Skin epidermis (tissue), 12 donors: Measurements from ENCODE around the gene OR10J4.
"Not testable (repeated sequence)": the region's sequence is repeated elsewhere in the genome, so short reads cannot be mapped to it uniquely, and the experiment has no call there.

Experiments
- H3K27ac ChIP-seq, 21 experiments: fragments of 200-600 bp; sonication (generic) in 11 of 21; one replicate each; pipeline ENCODE4 v1.5.0; 2020; ENCODE audit warnings: mild to moderate bottlenecking in 3 of 21, inconsistent platforms in 2 of 21, moderate library complexity in 2 of 21
- H3K4me3 ChIP-seq, 7 experiments: fragments of 200-600 bp; sonication (generic) in 2 of 7; one replicate each; pipeline ENCODE4 v1.5.0; 2020; ENCODE audit warnings: inconsistent platforms in 2 of 7, mild to moderate bottlenecking in 2 of 7, moderate library complexity in 1 of 7

OR10J4 gene

DNA sequence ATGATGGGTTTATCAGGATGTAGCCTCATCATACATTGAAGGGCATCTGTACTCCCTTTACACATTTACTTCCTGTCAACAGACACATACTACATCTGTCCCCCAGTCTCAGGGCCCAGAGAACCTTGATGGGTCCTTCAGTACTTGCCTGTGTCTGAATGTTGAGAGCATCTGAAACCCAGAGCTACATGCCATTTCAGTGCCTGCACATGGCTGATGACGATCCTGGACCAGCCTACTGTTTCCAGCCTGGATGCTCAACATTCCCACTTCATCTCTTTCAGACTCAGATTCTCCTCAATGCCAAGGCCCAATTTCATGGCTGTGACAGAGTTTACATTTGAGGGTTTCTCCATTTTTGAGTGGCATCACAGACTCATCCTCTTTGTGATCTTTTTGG, at the start of gene OR10J4:
OR10J4 (plus strand) TSS at position 301 of the 400 bp plus-strand sequence.
- H3K27ac ChIP-seq, result no peak within 1 kb of the TSS
- no peak within 1 kb of the TSS for H3K4me3 ChIP-seq

DNA sequence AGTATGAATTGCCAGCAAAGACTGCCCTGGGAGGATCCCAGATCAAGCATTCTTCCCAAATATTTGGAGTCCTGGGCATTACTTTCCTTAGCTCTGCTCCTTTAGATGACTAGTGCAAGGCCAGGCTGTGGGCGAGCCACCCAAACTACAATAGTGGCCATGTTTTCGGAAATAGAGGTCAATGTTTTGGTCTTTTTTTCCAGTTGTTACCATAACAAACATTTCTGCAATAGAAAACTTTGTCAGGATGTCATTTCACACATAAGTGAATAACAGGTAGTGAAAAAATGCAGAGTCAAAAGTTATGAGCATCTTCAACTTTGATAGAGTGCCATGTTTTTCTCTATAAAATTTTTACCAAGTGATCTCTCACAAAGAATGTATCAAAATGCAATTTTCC, 25.2 kb upstream of the OR10J4 start:
- H3K27ac ChIP-seq, result peak overlapping the region in 1 of 21 experiments; percentile 25

DNA sequence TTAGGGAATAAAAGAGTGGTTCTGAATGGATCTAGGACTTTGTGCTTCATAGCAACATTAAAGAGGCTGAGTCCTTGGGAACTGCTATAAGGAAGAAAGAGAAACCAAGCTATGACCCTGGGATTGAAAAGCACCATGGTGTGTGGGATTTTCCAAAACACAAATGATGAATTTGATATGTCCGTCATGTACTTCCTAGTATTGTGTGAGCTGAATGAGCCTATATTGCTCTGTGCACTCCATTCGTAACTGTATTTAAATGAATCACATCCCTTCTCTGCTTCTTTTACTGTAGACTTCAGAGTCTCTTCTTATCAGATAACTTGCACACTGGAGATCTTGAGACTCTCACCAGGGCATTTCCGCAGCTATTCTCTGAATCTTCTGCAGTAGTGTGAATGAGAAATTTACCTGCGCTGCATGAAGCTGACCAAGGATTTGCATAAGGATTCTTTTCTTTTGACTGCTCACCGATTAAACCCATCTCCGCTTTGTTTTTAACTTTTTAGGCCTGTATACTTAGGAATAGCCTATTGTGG, 23.1 kb upstream of the OR10J4 start:
- Histone ChIP-seq H3K4me3 (no peak overlapping the region), H3K27ac (no peak overlapping the region)

More for the DNA sequence above, 25.2 kb upstream of the OR10J4 start:
- no peak overlapping the region for H3K4me3 ChIP-seq

DNA sequence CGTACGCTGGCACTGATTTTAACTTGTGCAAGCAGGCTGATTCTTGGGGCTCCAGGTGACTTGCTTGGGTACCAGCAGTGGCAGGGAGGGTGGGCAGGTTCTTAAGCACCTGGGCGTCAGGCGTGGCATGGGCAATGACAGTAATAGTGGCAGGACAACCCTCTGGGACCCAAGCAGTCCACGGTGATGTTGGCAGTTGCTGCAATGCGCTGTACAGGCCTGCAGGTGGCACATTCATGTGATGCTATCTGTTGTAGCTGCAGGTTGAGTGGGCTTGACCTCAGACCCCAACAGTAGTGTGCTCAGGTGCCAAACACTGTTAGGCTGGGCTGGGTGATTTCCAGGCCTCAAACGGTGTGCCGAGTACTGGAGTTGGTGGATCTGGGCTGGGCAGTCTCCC, 10.2 kb upstream of the OR10J4 start:
- Histone ChIP-seq H3K27ac (no peak overlapping the region), H3K4me3 (no peak overlapping the region)

DNA sequence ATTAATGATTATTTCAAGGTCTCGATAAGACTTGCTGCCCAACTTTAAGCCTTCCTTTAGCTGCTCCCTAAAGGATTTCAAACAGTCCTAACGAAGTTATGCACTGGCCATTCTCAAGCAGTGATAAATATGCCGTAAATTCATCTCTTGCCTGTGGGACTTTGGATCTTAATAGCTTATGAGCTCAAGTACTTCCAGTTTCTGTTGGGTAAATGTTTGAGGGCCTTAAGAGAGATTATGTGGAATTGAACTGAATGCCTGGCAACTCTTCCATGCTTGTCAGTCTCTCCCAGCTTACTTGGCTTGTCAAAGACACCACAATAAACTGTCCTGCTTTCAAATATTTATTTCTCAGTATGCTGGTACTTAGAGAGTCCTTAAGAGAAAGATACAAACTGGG, 3.5 kb upstream of the OR10J4 start:
- Histone ChIP-seq H3K4me3 (no peak overlapping the region), H3K27ac (peak overlapping the region in 2 of 21 experiments; percentile 6 to 12)

DNA sequence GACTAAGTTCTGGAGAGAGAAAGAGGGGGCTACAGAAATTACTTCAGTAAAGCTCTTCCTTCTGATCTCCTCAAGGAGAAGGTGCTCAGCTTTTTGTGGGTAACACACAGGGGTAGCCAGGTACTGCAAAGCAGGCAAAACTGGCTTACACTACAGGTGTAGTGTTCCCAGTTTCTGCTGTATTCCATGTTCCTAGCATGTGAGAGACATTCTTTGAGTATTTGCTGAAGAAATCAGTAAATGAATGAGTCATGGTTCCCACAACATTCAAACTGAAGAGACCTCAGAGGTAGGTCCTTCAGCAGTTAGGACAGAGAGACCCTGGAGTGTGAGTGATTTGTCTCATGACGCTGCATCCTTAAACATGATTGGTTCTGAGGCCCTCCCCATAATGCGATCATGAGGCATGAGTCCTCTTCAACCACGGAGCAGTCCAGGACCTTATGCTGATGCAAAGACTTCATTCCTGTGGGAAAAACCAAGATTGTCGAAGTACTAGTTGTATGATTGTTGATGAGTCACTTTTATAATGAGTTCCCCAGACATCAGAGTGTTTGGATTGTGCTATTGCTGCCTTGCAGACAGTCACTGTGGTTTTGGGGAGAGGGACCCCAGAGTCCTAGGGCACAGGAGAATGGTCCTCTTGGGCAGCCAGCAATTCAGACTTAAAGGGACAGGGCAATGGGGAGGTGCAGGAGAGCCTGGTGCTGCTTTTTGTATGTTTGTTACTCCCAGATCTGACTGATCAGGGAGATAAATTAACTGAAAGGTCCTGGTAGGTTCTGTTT, 2.7 kb upstream of the OR10J4 start:
- Histone ChIP-seq H3K27ac (peak overlapping the region in 3 of 21 experiments; percentile 14 to 48 (median 43)), H3K4me3 (no peak overlapping the region)

DNA sequence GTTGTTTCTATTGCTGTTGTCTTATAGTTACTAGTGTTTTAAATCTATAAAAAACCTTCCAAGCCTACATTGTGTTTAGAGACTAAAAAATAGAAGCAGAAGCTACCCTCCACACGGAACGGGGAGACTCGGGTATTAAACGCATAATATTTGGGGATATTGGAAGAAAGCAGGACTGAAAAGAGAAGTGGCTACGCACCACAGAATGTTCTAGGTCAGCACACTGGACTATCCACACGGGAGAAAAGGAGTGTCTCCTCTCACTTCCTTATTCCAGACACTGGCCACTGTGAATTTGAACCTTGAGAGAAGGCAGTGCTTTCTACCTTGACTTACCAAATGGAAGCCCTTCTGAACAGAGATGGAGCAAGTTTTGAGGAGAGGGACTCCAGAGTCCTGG, 1.0 kb upstream of the OR10J4 start:
- Histone ChIP-seq H3K27ac (peak overlapping the region in 1 of 21 experiments; percentile 48), H3K4me3 (no peak overlapping the region)

DNA sequence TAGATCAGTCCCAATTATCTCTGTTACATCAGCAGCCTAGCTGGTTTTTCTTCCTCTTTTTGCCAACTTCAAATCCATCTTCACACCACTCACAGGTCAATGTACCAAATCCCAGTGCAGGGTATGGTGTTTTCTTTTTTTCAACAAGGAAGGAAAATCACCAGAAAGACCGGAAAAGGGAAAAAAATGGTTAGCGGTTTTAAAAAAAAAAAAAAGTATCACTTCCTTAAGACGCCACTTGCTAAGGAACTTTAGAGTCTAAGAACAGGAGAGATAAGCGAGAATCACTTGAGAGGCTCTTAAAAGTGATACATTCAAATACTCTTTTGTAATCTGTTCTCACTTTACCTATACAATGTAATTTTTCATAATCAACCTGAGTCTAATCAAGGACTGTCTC, 4.5 kb downstream of the OR10J4 start:
- Histone ChIP-seq H3K27ac (no peak overlapping the region), H3K4me3 (no peak overlapping the region)

DNA sequence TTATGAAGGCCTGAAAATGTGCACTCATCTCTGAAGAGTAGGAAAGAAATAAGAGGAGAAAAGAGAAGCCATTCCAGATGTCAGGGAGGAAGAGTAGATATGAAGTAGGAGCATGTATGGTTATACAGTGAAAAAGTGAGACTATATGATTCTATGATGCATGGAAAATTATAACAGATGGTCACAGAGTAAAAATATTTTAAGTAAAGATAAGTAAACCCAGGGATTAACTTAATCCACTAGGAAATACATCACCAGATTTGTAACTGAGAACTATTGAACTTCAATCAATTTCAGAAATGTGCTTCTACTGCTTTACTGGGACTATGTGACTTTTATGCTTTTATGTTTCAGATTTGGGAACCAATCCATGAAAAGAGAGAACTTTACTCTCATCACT, 7.4 kb downstream of the OR10J4 start, which contains the start of gene OR10J1:
OR10J1 (plus strand) TSS at position 301 of the 400 bp plus-strand sequence; CDS start at position 371, 70 bp downstream.
- Histone ChIP-seq H3K4me3 (no peak within 1 kb of the TSS), H3K27ac (peak within 1 kb of the TSS in 1 of 21 experiments; percentile 72)

DNA sequence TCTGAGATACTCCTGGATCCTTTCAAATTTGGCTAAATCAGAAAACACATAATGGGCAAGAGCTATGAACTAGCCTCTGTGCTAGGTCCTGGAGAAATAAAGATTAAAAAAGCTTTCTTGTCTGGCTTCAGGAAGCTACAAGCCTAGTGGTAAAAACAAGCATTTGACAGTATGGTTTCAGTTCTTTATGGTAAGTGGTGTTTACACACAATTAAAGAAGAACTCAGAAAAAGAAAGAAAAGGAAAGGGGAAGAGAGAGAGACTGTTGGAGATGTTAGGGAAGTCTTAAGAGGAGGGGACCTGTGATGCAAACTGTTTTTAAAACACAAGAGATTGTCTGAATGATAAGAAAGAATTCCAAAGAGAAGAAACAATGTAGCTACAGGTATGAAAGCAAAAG, 9.4 kb downstream of the OR10J4 start:
- H3K27ac ChIP-seq, result peak overlapping the region in 4 of 21 experiments; percentile 0 to 72 (median 25)
- no peak overlapping the region for H3K4me3 ChIP-seq

DNA sequence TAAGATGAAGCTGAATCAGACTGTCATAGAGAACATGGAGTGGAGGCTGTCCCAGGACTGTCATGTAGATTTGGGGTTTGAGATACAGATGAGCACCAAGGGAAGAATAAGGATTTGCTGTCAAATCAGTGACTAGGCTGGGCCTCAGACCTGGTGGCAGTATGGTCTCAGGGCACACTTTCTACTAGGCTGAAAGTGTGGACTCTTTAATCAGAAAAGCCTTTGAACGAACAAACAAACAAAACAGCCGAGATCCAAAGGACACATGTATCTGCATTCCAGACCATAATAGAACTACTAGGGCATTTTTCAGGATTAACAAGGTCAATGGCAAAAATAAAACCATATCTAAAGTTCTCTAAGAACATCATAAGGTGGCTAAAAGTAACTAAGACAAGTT, 10.4 kb downstream of the OR10J4 start:
- H3K27ac ChIP-seq, result peak overlapping the region in 1 of 21 experiments; percentile 12
- no peak overlapping the region for H3K4me3 ChIP-seq

DNA sequence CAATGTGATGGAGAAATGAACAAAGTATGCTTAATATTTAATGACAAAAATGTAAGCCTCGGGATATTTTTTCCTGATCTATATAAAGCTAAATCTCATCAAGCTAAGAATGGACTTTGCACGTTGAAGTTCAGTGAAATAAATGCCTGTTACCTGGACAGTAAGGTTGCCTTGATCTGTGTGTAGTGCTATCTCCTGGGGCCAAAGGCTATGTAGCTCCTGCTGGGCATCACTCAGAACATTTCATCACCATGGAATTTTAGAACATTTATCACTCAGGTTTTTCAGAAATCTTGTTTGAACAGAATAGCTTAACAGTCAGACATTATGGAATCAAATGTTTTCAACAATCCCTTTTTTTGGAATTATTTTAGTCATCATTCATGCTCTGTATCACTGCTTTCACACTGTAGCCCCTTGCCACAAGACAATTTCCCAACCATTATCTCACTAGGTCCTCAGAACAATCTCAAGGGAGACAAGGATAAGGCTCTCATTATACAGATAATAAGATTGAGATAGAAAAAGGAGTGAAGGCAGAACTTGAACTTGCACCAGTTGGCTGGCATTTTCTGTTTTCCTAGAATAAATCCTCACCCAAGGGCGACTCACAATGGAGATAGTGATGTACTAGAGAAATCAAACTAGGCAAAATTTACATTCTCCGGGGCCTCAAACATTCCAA, 11.2 kb downstream of the OR10J4 start:
- no peak overlapping the region for H3K4me3 ChIP-seq
- no peak overlapping the region for H3K27ac ChIP-seq

DNA sequence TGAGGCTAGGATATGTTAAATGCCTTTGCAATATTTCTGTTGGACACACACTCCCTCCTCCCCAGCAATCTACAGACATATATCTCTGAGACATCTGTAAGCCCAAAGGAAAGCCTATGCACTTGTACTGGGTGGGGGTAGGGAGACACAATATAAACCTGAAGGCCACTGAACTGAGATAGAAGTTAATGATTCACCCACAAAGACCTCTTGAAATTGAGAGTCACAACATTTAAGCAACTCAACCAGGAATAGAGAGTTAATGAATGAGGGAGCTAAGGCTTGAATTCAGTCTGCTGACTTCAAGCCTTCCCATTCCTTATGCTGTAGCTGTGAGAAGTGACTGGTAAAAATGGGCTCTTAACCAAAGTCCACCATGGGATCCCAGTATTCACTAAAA, 12.5 kb downstream of the OR10J4 start:
- H3K4me3 ChIP-seq, result no peak overlapping the region

DNA sequence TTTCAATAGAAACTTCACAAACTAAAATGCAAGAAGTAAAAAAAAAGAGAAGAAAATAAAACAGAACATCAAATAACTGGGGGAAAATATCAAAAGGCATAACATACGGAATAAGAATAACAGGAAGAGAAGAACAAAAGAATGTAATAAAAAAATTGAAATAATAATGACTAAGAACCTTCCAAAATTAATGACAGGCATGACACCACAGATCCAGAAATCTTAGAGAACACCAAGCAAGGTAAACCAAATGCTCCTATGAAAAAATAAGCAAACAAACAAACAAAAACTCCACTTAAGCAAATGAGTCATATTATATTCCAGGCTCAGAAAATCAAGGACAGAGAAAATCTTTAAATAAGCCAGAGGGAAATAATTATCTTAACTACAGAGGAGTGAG, 16.2 kb downstream of the OR10J4 start:
- Histone ChIP-seq H3K27ac (no peak overlapping the region), H3K4me3 (no peak overlapping the region)

More for the DNA sequence above, 12.5 kb downstream of the OR10J4 start:
- no peak overlapping the region for H3K27ac ChIP-seq

DNA sequence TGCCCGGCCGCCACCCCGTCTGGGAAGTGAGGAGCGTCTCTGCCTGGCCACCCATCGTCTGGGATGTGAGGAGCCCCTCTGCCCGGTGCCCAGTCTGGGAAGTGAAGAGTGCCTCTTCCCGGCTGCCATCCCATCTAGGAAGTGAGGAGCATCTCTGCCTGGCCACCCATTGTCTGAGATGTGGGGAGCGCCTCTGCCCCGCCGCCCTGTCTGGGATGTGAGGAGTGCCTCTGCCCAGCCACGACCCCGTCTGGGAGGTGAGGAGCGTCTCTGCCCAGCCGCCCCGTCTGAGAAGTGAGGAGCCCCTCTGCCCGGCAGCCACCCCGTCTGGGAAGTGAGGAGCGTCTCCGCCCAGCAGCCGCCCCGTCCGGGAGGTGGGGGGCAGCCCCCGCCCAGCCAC, 17.6 kb downstream of the OR10J4 start:
- not testable (repeated sequence) for H3K4me3 ChIP-seq, H3K27ac ChIP-seq

DNA sequence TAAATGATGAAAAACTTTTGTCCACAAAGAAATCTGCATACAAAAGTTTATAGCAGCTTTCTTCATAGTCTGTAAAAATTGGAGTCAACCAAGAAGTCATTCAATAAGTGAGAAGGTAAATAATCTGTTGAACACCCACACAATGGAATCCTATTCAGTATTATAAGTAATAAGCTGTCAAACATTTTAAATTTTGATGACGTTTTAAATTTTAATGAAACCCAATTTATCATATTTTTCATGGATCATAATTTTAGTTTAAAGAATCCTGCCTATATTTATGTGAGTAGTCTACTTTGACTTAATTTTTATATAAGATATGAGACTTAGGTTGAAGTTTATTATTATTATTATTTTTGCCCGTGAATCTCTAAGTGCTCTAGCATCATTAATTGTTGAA, 27.5 kb downstream of the OR10J4 start:
- H3K4me3 ChIP-seq, result no peak overlapping the region

DNA sequence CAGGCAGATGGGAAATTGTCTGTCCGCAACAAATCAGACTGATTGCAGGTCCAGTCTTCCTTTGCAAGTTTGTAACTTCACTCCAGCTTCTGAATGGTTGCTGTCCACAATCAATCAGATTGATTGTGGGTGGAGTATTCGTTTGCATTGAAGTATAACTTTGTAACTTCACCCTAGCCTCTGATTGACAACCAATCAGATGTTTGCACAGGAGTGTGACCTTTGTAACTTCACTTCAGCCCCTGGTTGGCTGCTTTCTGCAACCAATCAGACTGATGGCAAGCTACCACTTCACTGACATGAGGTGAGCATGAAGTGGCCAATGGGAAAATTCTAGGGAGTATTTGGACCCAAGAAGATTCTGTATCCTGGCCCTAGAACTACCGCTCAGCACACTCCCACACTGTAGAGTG, 33.2 kb downstream of the OR10J4 start:
- Histone ChIP-seq H3K4me3 (no peak overlapping the region), H3K27ac (no peak overlapping the region)

More for the DNA sequence above, 27.5 kb downstream of the OR10J4 start:
- H3K27ac ChIP-seq, result no peak overlapping the region

DNA sequence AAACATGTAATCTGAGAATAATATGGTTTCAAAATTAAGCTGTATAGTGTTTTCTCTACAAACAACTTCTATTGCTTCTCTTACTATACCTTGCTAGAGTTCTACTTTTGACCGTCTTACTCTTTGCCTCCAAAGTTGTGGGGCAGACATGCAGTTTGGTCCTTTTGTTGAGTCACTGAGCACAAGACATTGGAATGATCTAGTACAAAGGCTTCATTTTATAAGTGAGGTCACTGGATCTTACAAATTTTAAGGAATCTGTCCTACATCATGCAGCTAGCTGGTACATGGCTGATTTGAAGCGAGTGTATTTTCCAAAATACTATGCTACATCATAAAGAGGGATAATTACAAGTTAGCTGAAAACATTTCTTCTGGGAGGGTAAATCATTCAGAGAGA, 36.3 kb downstream of the OR10J4 start:
- H3K4me3 ChIP-seq, result no peak overlapping the region
- no peak overlapping the region for H3K27ac ChIP-seq

DNA sequence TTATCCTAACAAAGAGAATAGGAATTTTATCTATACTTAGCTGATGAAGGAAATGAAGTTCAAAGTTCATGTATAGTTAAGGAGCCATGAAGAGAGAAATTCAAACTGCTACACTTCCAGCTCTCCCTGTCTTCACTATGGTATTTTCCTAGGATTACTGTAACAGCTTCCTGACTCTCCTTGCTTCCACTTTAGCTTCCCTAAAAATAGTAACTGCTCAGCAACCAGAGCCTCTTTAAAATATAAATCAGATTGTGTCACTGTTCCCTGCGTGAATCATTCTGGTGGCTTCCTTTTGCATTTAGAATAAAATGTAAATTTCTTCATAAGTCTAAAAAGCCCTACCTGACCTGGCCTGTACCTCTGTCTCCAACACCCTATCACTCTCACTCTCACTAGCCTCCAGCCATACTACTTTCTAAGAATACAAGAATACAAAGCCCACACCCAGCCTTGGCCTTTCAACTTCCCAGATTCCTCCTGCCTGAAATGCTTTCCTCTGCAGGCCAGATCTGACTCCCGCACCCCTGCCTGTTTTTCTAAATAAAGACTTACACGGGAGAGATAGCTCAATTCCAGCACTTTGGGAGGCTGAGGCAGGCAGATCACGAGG, 38.0 kb downstream of the OR10J4 start:
- Histone ChIP-seq H3K27ac (peak overlapping the region in 1 of 21 experiments; percentile 39), H3K4me3 (no peak overlapping the region)

DNA sequence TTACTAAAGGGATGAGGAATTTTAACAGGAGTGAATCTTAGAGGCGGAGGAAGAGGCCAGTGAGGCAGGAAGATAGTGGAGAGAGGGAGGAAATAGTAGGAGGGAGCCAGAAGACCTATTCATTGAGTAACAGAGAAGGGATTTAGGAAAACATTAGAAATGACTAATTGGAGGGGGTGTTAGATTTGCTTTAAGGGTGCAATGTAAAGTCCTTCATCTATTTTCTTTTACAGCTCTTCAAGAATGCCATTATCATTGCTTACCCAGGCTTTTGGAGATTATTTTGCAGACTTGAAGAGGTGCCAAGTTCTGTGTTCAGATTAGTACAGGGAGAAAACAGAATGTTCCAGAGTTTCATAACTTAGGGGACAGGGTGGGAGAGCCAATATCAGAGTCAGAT, 41.3 kb downstream of the OR10J4 start:
- H3K27ac ChIP-seq, result no peak overlapping the region
- no peak overlapping the region for H3K4me3 ChIP-seq
